Hepatocyte (in vitro differentiated cells): ENCODE results near the gene DENND6B.

Experiments
- CTCF ChIP-seq: fragments of 200-600 bp; sonication (generic); IDR thresholded peaks from 2 replicates; pipeline ENCODE4 v1.5.1; 2016; ENCODE audit warnings: antibody characterized with exemption, mild to moderate bottlenecking; ENCODE audit not compliant: poor library complexity
- EZH2phosphoT487 ChIP-seq: fragments of 200-600 bp; sonication (generic); IDR thresholded peaks from one replicate; pipeline ENCODE4 v1.6.1; 2018; ENCODE audit warnings: antibody characterized with exemption, mild to moderate bottlenecking, low read depth, moderate library complexity; ENCODE audit not compliant: unreplicated experiment, severe bottlenecking

- TF ChIP-seq CTCF (no peak), EZH2phosphoT487 (no peak)
Observed at GRCh38 chr22:50274771-50275170, 52.0 kb downstream of the DENND6B start.
